Measurements from ENCODE around the gene TRH.
"Not testable (repeated sequence)": the region's sequence is repeated elsewhere in the genome, so short reads cannot be mapped to it uniquely, and the experiment has no call there.

TRH gene

DNA sequence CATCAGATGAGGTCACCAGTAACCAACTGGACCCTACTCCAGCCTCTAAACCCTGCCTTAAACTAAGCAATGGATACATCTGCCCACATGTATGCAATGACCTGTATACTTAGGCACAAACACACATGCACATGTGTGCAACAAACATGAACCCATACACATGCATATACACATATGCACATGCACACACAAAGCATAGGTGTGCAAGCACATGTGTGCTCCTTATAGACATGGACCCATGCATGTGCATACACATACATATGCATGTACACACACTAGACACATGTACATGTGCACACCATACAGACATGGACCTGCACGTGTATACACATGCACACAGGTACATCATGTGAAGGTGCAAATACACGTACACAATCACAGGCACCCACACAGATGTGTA lies 8.6 kb upstream of the TRH start:
- DNase-seq (ENCODE audit: low spot score): no peak

DNA sequence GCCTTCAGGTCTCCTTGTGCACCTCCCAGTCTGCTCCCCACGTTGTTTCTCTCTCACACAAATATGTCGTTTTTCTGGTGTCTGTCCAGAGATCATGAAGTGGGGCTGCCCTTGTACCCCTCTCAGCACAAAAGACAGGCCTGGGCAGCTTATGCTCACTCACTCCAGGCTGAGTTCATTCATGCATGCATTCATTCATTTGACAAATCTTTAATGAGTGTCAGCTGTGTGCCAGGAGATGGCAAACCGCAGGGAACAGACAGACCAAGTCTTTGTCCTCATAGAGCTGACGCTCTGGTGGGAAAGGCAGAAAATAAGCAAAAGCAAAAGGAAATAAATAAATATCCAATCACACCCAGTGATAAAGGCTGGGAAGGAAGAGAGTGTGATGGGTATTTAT lies 7.6 kb upstream of the TRH start:
- DNase-seq (ENCODE audit: low spot score): no peak

DNA sequence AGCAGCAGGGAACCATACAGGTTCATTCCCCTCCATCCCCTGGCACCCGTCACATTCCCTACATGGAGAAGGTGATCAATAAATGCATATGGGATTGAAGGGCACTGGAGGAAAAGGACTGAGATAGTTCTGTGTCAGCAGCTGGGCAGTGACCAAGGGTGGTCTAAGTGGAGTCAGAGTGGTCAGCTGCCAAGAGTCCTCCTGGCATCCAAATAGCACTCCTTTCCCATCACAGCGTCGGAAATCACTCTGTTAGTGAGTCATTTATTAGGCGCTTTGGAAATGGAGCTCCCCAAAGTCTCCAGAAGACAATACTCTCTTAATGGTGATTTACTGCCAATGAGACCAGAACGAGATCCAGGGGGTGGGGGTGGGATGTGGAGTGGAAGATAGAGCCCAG lies 6.8 kb upstream of the TRH start:
- DNase-seq (ENCODE audit: low spot score): no peak

DNA sequence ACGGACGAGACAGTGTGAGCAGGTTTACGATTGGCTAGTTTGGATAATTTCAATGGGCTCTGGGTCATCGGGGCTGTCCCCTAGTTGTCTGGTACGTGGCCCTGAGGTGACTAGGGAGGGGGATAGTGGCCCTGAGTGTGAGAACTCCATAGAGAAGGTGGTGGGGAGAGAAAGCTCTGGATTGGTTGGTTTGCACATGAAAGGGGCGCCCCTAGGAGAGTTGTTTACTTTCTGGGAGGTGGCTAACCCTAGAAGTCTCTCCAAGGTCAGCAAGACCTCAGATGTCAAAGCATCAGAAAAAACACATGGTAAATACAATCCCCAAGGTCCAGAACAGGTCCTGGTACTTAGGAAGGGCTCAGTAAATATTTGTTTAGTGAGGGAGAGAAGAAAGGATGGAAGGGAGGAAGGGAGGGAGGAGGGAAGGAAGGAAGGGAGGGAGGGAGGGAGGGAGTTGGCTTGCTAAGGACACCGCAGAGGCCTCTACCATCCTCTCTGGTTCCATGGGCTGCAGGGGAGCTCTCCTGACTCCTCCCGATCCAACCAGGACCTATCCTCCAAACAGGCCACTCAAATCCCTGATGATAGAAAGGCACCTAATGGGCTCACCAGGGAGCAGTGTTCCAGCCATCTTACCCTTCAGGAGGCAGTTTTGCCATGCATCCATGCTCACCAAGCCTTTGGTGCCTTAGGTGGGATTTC lies 3.0 kb upstream of the TRH start:
- no peak for DNase-seq (ENCODE audit: low spot score)

DNA sequence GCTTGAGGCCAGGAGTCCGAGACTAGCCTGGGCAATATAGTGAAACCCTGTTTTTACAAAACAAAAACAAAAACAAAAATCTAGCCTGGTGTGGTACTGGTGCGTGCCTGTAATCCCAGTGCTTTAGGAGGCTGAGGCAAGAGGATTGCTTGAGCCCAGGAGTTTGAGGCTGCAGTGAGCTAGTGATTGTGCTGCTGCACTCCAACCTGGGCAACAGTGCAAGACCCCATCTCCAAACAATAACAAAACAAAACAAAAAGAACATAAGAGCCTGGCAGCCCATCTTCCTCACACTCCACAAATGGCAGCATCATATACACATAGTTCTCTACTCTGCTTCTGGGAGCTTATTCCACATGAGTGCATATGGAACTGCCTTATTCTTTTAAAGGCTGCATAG lies 2.2 kb upstream of the TRH start:
- no peak for DNase-seq (ENCODE audit: low spot score)

DNA sequence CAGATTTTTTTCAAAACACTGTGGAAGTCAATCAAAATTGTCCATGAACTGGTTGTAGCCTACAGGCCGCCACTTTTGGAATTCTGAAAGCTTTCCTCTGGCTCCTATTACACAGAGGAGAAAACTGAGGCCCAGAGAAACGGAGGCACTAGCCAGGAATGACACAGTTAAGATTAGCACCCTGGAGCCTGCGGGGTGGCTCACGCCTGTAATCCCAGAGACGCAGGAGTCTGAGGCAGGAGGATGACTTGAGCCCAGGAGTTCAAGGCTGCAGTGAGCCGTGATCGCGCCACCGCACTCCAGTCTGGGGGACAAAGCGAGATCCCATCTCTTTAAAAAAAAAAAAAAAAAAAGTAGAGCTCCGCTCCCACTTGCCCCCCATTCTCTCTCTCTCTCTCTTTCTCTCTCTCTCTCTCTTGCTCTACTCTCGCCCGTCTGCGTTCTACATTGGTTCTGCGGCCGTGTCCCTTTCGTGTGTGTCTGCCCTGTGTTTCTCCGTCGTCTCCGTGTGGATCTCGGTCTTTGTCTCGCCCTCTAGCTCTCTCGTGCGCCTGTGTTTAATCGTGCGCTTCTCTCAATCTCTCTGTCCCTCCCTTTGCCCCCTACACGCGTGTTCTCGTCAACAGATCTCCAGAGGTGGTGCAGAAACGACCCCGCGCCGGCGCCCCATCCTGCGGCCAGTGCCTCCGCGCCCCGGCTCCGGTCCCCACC lies 512 bp upstream of the TRH start:
- DNase-seq (ENCODE audit: low spot score): no peak

DNA sequence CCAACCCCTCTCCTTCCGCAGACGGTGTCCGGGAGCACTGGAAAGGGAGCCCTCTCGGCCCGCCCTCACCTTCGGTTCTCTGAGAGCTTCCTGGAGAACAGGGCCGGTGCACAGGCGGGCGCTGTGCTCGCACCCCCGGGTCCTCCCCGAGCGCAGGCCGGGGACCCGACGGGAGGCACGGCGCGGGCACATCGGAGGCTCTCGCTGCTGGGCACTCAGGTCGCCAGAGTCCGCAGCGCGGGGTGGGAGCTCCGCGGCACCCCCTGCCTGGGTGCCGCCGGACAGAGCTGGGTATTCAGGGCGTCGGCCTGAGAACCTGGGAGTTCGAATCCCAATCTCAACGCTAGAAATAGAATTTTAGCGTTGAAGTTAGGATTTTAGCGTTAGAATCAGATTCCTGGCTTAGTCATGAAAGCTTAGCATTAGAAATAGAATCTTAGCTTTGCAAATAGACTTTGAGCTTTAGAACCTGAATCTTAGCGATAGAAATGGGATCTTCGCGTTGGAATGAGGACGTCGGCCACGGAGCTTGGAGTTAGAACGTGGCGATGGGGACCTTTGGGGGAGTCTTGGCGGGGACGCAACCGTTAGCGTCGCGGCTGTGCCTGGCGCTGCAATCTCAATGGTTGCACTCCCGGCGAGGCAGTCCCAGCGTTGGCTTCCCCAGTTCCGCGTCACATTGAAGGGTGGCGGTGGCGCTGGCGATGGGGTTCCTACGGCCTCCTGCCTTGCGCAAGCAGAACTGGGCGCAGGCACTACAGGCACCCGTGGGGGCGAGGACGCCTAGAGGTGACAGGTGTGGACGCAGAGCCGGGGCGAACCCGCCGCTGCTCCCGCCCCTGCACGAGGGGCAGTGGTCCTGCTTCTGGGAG lies 549 bp downstream of the TRH start:
- no peak for DNase-seq (ENCODE audit: low spot score)

DNA sequence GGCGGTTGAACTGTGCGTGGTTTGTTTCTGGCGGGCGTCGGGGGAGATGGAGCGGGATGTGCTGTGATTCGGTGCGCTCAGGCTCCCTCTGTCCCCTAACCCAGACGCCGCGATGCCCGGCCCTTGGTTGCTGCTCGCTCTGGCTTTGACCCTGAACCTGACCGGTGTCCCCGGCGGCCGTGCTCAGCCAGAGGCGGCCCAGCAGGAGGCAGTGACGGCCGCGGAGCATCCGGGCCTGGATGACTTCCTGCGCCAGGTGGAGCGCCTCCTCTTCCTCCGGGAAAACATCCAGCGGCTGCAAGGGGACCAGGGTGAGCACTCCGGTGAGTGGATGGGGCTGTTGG lies 1.2 kb downstream of the TRH start:
- no peak for DNase-seq (ENCODE audit: low spot score)

DNA sequence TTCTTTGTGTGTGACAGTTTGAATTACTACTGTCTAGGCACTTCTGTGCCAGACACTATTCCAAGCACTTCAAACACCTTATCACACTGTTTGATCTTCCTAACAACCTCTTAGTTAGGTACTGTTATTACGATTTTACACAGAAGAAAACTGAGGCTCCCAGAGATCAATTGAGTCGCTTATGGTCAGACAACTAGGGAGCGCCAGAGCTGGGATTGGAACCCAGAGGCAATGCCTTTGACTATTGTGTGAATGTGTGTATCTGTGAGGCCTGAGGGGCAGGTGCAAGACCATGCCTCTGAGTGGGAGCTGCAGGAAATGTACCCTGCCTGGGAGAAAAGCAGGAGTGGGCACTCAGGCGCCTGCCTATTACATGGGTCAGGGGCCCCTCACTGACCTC lies 1.8 kb downstream of the TRH start:
- no peak for DNase-seq (ENCODE audit: low spot score)

DNA sequence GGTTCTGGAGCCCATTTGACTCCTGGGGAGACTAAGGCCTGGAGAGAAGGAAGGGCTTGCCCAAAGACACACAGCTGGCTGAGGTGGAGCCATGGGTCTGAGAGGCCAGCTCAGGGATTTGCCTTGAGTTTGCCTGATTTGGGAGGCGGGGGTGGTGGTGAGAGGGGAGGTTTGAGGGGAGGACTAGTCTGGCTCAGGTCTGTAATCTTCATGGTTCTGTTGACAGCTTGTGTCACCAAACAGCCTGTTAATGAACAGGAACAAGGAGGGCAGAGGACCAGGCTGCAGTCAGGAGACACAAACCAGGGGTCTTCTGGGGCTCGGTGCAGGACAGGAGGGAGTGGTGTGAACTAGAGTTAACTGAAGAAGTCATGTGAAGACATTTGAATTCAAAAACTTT lies 3.6 kb downstream of the TRH start:
- no peak for DNase-seq (ENCODE audit: low spot score)

DNA sequence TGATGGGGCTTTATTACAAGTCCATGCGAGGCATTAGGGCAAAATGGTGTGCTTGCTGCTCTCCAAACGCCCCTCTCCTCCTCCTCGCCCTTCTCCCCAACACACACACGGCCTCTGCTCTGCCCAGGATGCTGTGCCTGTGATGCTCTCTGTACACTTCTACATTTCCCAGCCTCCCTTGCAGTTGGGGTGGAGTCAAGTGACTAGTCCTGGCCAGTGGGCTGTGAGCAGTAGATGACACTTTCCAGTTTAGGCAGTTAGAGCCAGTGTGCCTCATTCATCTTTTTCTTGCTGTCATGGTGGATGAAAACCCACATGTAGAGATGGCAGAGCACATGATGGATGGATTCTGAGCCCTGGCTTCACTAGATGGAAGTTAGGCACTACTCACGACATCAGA lies 5.4 kb downstream of the TRH start:
- no peak for DNase-seq (ENCODE audit: low spot score)

DNA sequence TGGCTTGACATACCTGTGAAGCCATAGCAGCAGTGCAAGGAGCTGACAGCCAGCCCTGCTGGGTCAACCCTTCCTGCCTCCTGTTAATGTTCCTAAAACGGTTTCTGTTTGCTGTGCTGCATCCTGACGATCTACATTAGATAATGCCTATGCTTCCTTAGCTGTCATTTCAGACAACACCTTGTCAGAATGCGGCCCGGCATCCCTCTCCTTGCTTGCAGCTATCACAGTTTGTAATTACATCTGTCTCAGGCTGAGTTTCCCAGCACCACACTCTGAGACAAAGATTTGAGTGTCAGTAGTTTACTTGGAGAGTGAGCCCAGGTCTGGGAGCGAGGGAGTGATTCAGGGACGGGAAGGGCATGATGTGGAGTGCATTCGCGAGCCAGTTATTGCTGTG lies 9.0 kb downstream of the TRH start:
- no peak for DNase-seq (ENCODE audit: low spot score)

DNA sequence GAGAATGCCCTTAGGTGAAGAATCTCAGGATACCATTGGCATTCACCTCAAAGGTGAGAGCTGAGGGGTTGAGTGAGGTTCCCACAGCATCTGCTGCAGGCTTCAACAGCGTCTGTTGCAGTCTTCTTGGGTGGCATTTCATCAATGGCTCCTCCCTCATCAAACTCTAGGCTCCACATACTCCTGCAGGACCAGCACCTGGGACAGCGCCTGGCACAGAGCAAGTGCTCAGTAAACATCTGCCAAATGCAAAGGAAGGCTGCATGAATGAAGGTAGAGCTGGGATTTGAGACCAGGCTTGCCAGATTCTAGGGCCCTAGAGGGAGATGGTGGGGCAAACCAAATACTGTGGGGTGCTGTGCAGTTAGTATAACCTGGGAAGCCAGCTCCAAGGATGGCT lies 9.6 kb downstream of the TRH start:
- DNase-seq (ENCODE audit: low spot score): no peak

DNA sequence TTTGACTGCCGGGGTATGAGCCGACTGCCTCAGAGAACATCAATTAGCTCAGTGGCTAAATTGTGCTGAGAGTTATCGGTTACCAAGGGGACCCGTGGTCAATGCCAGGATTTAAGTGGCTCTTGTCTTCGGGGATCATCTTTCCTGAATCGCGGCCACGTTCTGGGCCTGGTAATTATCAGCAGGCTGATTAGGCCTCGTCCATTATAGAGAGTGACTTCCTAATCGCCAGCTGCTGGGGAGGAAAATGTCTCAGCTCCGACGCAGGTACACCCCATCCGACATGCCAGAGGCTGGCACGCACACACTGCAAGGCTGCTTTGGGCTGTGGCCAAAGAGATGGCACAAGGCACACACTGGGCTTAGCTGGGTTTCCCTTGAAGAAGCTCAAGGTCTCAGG lies 10.6 kb downstream of the TRH start:
- DNase-seq (ENCODE audit: low spot score): no peak

DNA sequence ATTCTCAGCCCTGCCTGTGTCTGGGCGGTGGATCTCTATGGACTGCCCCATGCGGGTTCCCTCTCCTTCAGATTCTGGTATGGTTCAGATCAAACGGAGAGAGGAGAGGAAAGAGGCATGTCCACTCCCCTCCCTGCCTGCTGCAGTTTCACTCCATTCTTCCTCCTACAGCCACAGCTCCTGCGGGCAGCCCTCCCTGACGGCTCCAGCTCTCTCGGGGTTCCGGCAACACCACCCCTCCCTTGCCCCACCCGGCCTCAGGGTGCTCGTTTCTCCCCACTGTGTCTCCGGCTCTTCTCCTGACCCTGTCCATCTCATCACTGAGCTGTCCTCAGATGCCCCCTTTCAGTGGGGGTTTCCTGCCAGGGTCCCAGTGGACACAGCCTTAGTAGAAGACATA lies 13.9 kb downstream of the TRH start:
- DNase-seq (ENCODE audit: low spot score): no peak

DNA sequence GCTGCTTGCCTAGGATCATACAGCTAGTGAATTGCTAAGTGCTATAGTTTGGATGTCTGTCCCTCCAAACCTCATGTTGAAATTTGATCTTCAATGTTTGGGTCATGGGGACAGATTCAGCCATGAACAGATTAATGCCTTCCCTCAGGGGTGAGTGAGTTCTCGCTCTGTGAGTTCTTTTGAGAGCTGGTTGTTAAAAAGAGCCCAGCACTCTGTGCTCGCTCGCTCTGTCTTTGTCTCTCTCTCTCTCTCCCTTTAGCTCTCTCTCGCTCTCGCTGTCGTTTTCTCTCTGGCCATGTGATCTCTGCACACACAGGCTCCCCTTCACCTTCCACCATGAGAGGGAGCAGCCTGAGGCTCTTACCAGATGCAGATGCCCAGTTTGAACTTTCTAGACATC lies 14.9 kb downstream of the TRH start:
- DNase-seq (ENCODE audit: low spot score): no peak

DNA sequence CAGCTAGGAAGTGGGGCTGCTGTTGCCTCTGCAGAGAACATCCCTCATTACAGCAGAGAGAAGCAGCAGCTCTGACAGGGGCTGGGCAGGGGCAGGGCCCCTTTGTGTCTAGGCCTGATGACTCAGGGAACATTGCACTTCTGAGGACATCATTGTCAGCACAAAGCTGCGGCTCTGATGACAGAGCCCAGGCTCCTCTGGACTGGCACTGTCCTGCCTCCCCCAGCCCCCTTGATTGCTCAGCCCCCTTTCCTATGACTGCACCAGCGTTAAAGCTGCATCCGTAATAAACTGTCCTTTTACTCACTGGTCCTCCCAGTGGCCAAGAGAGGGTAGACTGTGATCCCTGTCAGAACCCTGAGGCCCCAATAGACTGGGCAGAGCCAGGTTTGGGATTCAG lies 18.3 kb downstream of the TRH start:
- DNase-seq (ENCODE audit: low spot score): no peak

DNA sequence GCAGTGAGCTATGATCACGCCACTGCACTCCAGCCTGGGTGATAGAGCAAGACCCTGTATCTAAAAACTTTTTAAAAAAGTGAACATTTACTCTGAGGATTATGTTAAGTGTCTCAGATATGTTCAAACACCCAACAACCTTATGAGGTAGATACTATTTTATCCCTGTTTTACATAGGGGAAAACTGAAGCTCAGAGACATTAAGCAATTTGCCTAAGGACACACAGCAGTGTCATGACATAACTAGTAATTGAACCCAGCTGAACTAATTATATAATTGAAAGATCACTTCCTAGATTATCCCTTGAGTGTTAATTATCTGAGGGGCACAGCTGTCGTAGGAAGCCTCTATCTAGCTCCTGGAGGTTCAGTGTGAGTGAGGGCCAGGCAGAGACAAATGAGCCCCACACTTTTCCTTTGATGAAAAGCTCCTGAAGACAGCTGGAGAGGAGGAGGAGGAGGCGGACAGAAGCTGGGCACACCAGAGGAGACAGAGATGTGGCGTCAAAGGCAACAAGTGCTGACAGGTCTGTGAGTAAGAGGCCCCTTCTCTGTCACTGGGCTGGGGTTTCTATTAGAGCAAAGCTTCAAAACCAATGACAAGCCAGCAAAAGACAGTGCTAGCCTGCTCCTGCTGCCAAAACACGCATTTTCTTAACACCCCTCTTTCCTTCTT lies 20.5 kb downstream of the TRH start:
- no peak for DNase-seq (ENCODE audit: low spot score)

DNA sequence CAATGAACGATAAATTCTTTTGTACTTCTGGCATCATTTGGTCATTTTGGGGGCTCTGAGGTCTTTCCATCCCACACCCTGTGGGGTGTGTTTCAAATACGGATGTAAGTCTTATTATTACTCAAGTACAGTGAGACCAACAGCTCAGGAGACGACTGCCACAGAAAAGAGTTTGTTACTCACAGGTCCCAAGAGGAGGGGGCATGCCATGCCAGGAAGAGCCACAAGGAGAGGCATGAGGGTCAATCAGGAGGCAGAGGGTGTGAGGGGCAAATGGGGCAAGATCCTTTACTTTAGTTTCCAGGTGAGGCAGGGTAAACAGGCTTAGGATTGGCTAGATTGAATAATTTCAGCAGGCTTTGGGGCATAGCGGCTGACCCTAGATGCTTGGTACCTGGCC lies 21.6 kb downstream of the TRH start:
- DNase-seq (ENCODE audit: low spot score): no peak

DNA sequence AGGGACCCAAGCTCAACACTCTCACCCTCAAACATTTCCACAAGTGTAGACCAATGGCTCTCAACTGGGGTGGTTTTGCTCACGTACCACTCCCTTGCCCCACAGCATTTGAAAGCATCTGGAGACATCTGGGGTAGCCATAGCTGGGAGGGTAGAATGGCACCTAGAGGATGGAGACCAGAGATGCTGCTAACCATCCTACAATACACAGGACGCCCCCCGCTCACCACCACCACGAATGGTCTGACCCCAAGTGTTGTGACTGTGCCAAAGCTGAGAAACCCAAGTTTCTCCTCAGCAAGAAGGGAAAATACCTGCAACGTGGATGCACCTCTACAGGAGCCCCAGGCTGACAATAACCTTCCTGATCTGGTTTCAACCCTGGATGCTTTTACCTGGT lies 24.7 kb downstream of the TRH start:
- DNase-seq (ENCODE audit: low spot score): not testable (repeated sequence)

DNA sequence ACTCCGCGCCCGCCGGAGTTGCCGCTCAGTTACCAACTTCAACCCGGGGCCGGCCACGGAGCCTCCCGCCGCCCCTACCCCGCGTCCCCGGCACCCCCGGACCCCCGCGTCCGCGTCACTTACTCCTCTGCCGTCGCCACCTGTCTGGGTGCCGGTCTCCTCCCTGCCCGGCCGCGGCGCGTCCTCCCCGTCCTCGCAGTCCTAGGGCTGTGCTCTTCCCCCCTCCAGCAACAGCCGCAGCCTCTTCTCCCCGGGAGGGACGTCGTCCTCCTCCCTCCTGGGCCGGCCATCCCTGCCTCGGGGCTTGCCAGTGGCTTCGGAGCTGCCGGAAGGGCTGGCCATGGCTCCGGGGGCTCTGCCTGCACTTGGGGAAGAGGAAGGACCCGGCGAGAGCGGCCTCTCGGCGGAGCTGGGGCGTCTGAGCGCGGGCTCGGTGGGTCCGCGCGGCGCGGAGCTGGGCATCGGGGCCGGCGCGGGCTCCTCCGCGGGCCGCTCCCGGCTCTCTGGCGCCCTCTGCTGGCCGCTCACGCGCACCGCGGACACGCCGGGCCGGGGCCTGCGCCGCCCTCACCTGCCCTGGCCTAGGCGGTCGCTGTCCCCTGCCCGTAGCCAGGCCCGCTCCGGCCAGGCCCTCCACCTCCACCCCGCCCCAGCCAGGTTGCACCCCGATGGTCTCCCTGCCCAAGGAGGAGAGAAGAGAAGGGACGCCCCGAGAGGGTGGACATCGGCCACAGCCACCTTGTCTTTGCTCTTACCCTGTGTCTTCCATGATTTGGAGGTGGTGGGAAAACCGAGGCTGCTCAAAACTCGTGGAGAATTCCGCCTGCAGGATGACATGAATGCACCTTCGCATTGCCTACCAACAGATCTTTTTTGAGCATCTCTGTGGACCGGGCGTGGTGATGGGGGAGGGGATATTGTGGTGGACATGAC lies 28.4 kb downstream of the TRH start:
- peak; percentile 71 for DNase-seq (ENCODE audit: low spot score)

DNA sequence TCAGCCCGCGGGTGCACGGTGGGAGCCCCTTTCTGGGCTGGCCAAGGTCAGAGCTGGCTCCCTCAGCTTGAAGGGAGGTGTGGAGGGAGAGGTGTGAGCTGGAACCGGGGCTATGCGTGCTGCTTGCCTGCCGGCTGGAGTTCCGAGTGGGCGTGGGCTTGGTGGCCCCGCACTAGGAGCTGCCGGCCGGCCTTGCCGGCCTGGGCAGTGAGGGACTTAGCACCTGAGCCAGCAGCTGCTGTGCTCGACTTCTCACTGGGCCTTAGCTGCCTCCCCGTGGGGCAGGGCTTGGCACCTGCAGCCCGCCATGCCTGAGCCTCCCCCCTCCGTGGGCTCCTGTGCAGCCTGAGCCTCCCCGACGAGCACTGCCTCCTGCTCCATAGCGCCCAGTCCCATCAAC lies 36.0 kb downstream of the TRH start:
- DNase-seq (ENCODE audit: low spot score): no peak
